WTC11 (cell line): ENCODE results near the gene RAB11FIP5. TPM values are rescaled to one million over a fixed set of nuclear protein-coding genes. Genes with fewer than 3 reads are reported as not detected.

Source experiments
- ATAC-seq: fragments of 200-7000 bp; cut with Tn5 transposase; 2 replicates; pipeline ENCODE4 v1.10.0; 2021; ENCODE audit warnings: mild to moderate bottlenecking, moderate library complexity
- CTCF ChIA-PET: fragments of 300-600 bp; sonication (Branson Sonifier 250); formaldehyde crosslinking; loops from one replicate; lab custom pipeline; 2021; ENCODE audit warnings: antibody characterized with exemption; lab: Charles Lee
- POLR2A ChIA-PET: fragments of 350-600 bp; sonication (Branson Sonifier 250); formaldehyde crosslinking; loops from one replicate; lab custom pipeline; 2021; ENCODE audit warnings: antibody characterized with exemption; lab: Charles Lee
- DNase-seq: peaks from one replicate; pipeline ENCODE4 v3.0.0; 2021; ENCODE audit warnings: low spot score
- H3K27ac Mint-ChIP-seq: 2 replicates; pipeline ENCODE4 v1.8.0; 2021; ENCODE audit warnings: mixed read lengths
- H3K27me3 Mint-ChIP-seq: 2 replicates; pipeline ENCODE4 v1.8.0; 2021; ENCODE audit warnings: low read depth, mild to moderate bottlenecking, moderate library complexity, mixed read lengths
- H3K36me3 Mint-ChIP-seq: 2 replicates; pipeline ENCODE4 v1.8.0; 2021; ENCODE audit warnings: mixed read lengths
- H3K4me1 Mint-ChIP-seq: 2 replicates; pipeline ENCODE4 v1.8.0; 2022; ENCODE audit warnings: mixed read lengths
- H3K4me3 Mint-ChIP-seq: 2 replicates; pipeline ENCODE4 v1.8.0; 2021; ENCODE audit warnings: mild to moderate bottlenecking, moderate library complexity, mixed read lengths
- H3K9me3 Mint-ChIP-seq: 2 replicates; pipeline ENCODE4 v1.8.0; 2021; ENCODE audit warnings: mixed read lengths
- AR ChIP-seq: fragments of 250-450 bp; sonication (Bioruptor Pico); IDR thresholded peaks from 2 replicates; pipeline ENCODE4 v1.9.0; 2021; ENCODE audit warnings: mild to moderate bottlenecking
- ATF2 ChIP-seq: sonication (generic); formaldehyde crosslinking; IDR thresholded peaks from 2 replicates; pipeline ENCODE4 v1.8.1; 2022; ENCODE audit warnings: low read depth, missing genetic modification reagents, borderline replicate concordance
- CREB1 ChIP-seq: sonication (generic); formaldehyde crosslinking; IDR thresholded peaks from 2 replicates; pipeline ENCODE4 v1.8.0; 2023; ENCODE audit warnings: mild to moderate bottlenecking, missing genetic modification reagents
- CREM ChIP-seq: sonication (generic); formaldehyde crosslinking; IDR thresholded peaks from 2 replicates; pipeline ENCODE4 v1.8.1; 2022; ENCODE audit warnings: mild to moderate bottlenecking, missing genetic modification reagents, moderate library complexity
- E2F4 ChIP-seq: sonication (generic); formaldehyde crosslinking; IDR thresholded peaks from 2 replicates; pipeline ENCODE4 v1.8.1; 2022; ENCODE audit warnings: low read depth, mild to moderate bottlenecking, moderate library complexity, missing genetic modification reagents, borderline replicate concordance
- E2F5 ChIP-seq: sonication (generic); formaldehyde crosslinking; IDR thresholded peaks from 2 replicates; pipeline ENCODE4 v1.8.1; 2022; ENCODE audit warnings: mild to moderate bottlenecking, moderate library complexity, missing genetic modification reagents
- IRF2 ChIP-seq: sonication (generic); formaldehyde crosslinking; IDR thresholded peaks from 2 replicates; pipeline ENCODE4 v1.8.0; 2022; ENCODE audit warnings: low read depth, missing genetic modification reagents, borderline replicate concordance
- JAZF1 ChIP-seq: fragments of 250-450 bp; sonication (Bioruptor Pico); IDR thresholded peaks from 2 replicates; pipeline ENCODE4 v1.9.0; 2021; ENCODE audit warnings: moderate library complexity, mild to moderate bottlenecking, inconsistent platforms
- MLX ChIP-seq: sonication (generic); formaldehyde crosslinking; IDR thresholded peaks from 2 replicates; pipeline ENCODE4 v1.8.1; 2023; ENCODE audit warnings: mild to moderate bottlenecking, missing genetic modification reagents, moderate library complexity
- MXD4 ChIP-seq: fragments of 250-450 bp; sonication (Bioruptor Pico); IDR thresholded peaks from 2 replicates; pipeline ENCODE4 v1.8.0; 2021; ENCODE audit warnings: mild to moderate bottlenecking, moderate library complexity, borderline replicate concordance
- NR1H2 ChIP-seq: sonication (generic); formaldehyde crosslinking; IDR thresholded peaks from 2 replicates; pipeline ENCODE4 v1.9.0; 2021; ENCODE audit warnings: mild to moderate bottlenecking, moderate library complexity, missing genetic modification reagents
- SMAD3 ChIP-seq: sonication (generic); formaldehyde crosslinking; IDR thresholded peaks from 2 replicates; pipeline ENCODE4 v1.8.0; 2022; ENCODE audit warnings: missing genetic modification reagents, mild to moderate bottlenecking, borderline replicate concordance
- TEAD4 ChIP-seq: sonication (generic); formaldehyde crosslinking; IDR thresholded peaks from 2 replicates; pipeline ENCODE4 v1.8.0; 2022; ENCODE audit warnings: mild to moderate bottlenecking, missing genetic modification reagents
- TP53 ChIP-seq: sonication (generic); formaldehyde crosslinking; IDR thresholded peaks from 2 replicates; pipeline ENCODE4 v1.8.1; 2023; ENCODE audit warnings: mild to moderate bottlenecking, missing genetic modification reagents
- ZNF416 ChIP-seq: fragments of 250-450 bp; sonication (Bioruptor Pico); IDR thresholded peaks from 2 replicates; pipeline ENCODE4 v1.9.0; 2021; ENCODE audit warnings: mild to moderate bottlenecking, inconsistent platforms
- total RNA-seq: library from RNA; stranded (reverse); gene quantifications from 3 replicates; pipeline ENCODE4 v1.2.3, GENCODE V29; 2021
- TF ChIP-seq, protein P1 (sequence below): sonication (generic); formaldehyde crosslinking; IDR thresholded peaks from 2 replicates; pipeline ENCODE4 v1.8.1; 2023; ENCODE audit warnings: mild to moderate bottlenecking, missing genetic modification reagents
- TF ChIP-seq, protein P2 (sequence below): sonication (generic); formaldehyde crosslinking; IDR thresholded peaks from 2 replicates; pipeline ENCODE4 v1.8.0; 2022; ENCODE audit warnings: missing genetic modification reagents
- TF ChIP-seq, protein P3 (sequence below): sonication (generic); formaldehyde crosslinking; IDR thresholded peaks from 2 replicates; pipeline ENCODE4 v1.8.1; 2022; ENCODE audit warnings: mild to moderate bottlenecking, missing genetic modification reagents, moderate library complexity, borderline replicate concordance

The RAB11FIP5 gene
- total RNA-seq, 1 experiment from 2014 or later, result 16.0 TPM

GRCh38 chr2:73074110-73075069 is 38.4 kb downstream of the RAB11FIP5 start:
- Mint-ChIP-seq H3K4me1 (peaks cover 11% of the 10 kb centered on the region), H3K27me3 (no peaks in the 10 kb centered on the region; the same call in 1 of the 2 replicates), H3K36me3 (no peaks in the 10 kb centered on the region), H3K9me3 (no peaks in the 10 kb centered on the region), H3K27ac (no peak overlapping the region), H3K4me3 (no peak overlapping the region)
- no peak for DNase-seq
- ATAC-seq, result no peak
- no peak for TF ChIP-seq TEAD4 (CRISPR knock-in tag)
- no peak for TF ChIP-seq JAZF1 (CRISPR knock-in tag)
- no peak for TF ChIP-seq ATF2 (CRISPR knock-in tag)
- TF ChIP-seq CREM, result no peak
- no peak for TF ChIP-seq SMAD3
- TF ChIP-seq CREB1 (CRISPR knock-in tag), result no peak
- TF ChIP-seq MXD4 (CRISPR knock-in tag), result no peak
- TF ChIP-seq TP53 (CRISPR knock-in tag), result no peak
- TF ChIP-seq, protein P1, sequence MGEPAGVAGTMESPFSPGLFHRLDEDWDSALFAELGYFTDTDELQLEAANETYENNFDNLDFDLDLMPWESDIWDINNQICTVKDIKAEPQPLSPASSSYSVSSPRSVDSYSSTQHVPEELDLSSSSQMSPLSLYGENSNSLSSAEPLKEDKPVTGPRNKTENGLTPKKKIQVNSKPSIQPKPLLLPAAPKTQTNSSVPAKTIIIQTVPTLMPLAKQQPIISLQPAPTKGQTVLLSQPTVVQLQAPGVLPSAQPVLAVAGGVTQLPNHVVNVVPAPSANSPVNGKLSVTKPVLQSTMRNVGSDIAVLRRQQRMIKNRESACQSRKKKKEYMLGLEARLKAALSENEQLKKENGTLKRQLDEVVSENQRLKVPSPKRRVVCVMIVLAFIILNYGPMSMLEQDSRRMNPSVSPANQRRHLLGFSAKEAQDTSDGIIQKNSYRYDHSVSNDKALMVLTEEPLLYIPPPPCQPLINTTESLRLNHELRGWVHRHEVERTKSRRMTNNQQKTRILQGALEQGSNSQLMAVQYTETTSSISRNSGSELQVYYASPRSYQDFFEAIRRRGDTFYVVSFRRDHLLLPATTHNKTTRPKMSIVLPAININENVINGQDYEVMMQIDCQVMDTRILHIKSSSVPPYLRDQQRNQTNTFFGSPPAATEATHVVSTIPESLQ (CRISPR knock-in tag), result no peak
- no peak for TF ChIP-seq NR1H2 (CRISPR knock-in tag)
- TF ChIP-seq AR, result no peak
- TF ChIP-seq E2F5 (CRISPR knock-in tag), result no peak
- ChIA-PET POLR2A (no interaction called here), CTCF (interaction anchor here (1.0 to 1.9 kb wide), 4 partner anchors 11 to 181 kb away, joined by 3 to 8 read pairs (median 3); no protein-coding TSS in a partner anchor)

DNA sequence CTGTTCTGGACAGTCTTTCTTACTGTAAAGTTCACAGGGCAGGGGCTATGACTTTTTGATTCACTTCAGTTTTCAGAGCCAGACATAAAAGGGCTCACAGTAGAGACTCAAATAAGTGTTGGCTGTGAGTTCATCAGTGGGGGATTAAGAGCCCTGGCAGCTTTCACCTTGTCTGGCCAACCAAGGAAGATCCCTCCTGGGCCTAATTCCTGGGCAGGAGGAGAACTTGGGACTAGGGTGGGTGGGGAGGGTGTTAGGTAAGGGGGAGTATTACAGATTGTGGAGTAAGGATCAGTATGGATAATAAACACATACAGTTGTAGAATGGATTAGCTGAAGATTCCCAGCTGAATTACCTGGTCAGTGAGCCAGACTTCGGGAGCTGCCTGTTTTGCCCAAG is 40.3 kb downstream of the RAB11FIP5 start:
- ATAC-seq, result no peak
- Mint-ChIP-seq H3K4me3 (peak overlapping the region; percentile 77), H3K27me3 (no peaks in the 10 kb centered on the region; the same call in 1 of the 2 replicates), H3K36me3 (no peaks in the 10 kb centered on the region), H3K9me3 (no peaks in the 10 kb centered on the region), H3K27ac (no peak overlapping the region), H3K4me1 (peaks cover 22% of the 10 kb centered on the region)
- no peak for DNase-seq
- TF ChIP-seq IRF2 (CRISPR knock-in tag), result no peak
- TF ChIP-seq, protein P2, sequence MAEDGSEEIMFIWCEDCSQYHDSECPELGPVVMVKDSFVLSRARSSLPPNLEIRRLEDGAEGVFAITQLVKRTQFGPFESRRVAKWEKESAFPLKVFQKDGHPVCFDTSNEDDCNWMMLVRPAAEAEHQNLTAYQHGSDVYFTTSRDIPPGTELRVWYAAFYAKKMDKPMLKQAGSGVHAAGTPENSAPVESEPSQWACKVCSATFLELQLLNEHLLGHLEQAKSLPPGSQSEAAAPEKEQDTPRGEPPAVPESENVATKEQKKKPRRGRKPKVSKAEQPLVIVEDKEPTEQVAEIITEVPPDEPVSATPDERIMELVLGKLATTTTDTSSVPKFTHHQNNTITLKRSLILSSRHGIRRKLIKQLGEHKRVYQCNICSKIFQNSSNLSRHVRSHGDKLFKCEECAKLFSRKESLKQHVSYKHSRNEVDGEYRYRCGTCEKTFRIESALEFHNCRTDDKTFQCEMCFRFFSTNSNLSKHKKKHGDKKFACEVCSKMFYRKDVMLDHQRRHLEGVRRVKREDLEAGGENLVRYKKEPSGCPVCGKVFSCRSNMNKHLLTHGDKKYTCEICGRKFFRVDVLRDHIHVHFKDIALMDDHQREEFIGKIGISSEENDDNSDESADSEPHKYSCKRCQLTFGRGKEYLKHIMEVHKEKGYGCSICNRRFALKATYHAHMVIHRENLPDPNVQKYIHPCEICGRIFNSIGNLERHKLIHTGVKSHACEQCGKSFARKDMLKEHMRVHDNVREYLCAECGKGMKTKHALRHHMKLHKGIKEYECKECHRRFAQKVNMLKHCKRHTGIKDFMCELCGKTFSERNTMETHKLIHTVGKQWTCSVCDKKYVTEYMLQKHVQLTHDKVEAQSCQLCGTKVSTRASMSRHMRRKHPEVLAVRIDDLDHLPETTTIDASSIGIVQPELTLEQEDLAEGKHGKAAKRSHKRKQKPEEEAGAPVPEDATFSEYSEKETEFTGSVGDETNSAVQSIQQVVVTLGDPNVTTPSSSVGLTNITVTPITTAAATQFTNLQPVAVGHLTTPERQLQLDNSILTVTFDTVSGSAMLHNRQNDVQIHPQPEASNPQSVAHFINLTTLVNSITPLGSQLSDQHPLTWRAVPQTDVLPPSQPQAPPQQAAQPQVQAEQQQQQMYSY (CRISPR knock-in tag), result no peak
- TF ChIP-seq, protein P3, sequence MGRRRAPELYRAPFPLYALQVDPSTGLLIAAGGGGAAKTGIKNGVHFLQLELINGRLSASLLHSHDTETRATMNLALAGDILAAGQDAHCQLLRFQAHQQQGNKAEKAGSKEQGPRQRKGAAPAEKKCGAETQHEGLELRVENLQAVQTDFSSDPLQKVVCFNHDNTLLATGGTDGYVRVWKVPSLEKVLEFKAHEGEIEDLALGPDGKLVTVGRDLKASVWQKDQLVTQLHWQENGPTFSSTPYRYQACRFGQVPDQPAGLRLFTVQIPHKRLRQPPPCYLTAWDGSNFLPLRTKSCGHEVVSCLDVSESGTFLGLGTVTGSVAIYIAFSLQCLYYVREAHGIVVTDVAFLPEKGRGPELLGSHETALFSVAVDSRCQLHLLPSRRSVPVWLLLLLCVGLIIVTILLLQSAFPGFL (CRISPR knock-in tag), result no peak
- TF ChIP-seq ZNF416, result no peak
- no peak for TF ChIP-seq E2F4
- TF ChIP-seq MLX, result no peak
- ChIA-PET POLR2A (no interaction called here), CTCF (interaction anchor here (0.8 to 2.7 kb wide), 2 partner anchors 8 to 13 kb away, joined by 3 to 15 read pairs; no protein-coding TSS in a partner anchor)
